ENCODE data around the gene CEMP1. TPM values are rescaled to one million over a fixed set of nuclear protein-coding genes. Genes with fewer than 3 reads are reported as not detected.

CEMP1 gene
- total RNA-seq, 1 donor from 2014 or later = not detected

- no peak for DNase-seq (ENCODE audit: low read depth)
- Histone ChIP-seq H3K4me3 (ENCODE audit: low read depth, low read length) (no peak overlapping the region), H3K27me3 (ENCODE audit: control insufficient read depth, insufficient read depth, low read length) (no peaks in the 10 kb centered on the region), H3K36me3 (ENCODE audit: control insufficient read depth, insufficient read depth, low read length) (peaks cover 22% of the 10 kb centered on the region)
- no peak for FAIRE-seq
- TF ChIP-seq, protein P1, sequence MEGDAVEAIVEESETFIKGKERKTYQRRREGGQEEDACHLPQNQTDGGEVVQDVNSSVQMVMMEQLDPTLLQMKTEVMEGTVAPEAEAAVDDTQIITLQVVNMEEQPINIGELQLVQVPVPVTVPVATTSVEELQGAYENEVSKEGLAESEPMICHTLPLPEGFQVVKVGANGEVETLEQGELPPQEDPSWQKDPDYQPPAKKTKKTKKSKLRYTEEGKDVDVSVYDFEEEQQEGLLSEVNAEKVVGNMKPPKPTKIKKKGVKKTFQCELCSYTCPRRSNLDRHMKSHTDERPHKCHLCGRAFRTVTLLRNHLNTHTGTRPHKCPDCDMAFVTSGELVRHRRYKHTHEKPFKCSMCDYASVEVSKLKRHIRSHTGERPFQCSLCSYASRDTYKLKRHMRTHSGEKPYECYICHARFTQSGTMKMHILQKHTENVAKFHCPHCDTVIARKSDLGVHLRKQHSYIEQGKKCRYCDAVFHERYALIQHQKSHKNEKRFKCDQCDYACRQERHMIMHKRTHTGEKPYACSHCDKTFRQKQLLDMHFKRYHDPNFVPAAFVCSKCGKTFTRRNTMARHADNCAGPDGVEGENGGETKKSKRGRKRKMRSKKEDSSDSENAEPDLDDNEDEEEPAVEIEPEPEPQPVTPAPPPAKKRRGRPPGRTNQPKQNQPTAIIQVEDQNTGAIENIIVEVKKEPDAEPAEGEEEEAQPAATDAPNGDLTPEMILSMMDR (IDR thresholded peaks at IDR 0.05; ENCODE audit: insufficient read depth, low read length, severe bottlenecking) = no peak
These were observed 13.1 kb downstream of the CEMP1 start for GRCh38 chr16:2517954-2518605.

DNA sequence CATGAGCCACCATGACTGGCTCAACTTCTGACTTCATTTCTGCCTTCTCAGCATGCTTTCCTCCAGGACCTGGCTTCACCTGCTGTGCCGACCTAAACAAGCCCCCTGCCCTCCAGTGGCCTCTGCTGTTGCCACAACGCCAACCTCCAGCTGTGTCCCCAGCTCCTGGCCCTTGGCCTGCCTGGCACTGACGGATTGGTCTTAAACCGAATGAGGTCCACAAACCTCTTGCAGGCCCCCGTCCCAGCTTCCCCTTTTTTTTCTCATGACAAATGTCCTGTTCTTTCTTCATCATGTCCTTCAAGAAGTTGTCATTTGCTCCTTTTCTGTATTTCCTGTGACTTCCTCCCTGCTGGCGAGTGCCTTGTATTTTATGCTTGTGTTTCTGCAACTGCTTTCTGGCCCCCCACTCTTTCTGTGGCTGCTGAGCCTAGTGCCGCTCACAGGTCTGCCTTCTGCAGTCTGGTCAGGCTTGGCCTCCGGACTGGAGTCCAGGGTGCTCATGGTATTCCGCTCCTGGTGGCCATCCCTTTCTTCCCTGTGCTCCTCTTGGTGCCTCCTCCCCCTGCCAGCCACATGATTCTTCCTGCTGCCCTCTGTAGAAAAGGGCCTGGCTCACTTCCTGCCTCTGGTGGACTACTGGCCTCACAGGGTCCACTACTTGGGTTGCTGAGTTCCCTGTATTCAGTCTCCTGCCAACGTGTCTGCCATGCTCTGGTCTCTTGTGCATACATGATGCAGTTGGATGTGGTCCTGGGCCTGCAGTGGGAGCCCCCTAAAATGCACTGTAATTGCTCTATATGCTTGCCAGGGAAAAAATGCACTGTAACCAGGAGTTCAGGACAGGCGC is 14.6 kb downstream of the CEMP1 start:
- Histone ChIP-seq H3K4me3 (ENCODE audit: low read depth, low read length) (peak overlapping the region; percentile 2), H3K27me3 (ENCODE audit: control insufficient read depth, insufficient read depth, low read length) (no peaks in the 10 kb centered on the region), H3K36me3 (ENCODE audit: control insufficient read depth, insufficient read depth, low read length) (peaks cover 22% of the 10 kb centered on the region)
- TF ChIP-seq, protein P1 (IDR thresholded peaks at IDR 0.05; ENCODE audit: insufficient read depth, low read length, severe bottlenecking) = no peak
- no peak for FAIRE-seq
- DNase-seq (ENCODE audit: low read depth) = peak; percentile 15

DNA sequence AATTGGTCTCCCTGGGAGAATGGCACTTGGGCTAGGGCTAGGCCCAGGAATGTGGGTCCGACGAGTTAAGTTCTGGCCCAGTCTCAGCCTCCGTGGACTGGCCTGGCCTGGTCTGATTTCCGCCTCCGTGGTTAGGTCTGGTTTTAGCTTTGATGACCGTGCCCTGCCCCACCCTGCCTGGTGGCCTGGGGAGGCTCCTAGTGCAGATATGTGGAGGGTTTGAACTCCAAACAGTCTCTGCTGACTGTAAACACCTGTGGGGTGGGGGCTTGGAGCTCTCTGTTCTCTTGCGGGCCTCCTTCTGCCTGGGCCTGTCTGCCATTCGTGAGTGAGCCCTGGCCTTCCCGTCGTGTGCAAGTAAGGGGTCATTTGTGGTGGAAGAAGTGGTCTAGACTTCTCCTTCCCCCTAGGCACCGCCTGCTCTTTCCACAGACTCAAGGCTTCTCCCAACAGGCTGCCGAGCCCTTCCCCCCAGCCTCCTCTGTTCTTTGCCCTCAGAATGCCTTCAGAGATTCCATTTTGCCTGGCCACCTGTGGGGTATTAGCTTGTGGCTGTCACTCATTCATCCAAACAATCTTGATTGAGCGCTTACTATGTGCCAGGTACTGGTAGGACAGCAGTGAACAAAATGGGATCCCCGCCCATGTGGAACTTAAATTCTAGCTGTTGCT is 15.9 kb downstream of the CEMP1 start:
- H3K36me3 ChIP-seq (ENCODE audit: control insufficient read depth, insufficient read depth, low read length) = peaks cover 19% of the 10 kb centered on the region
- DNase-seq (ENCODE audit: low read depth) (no peak), FAIRE-seq (no peak)
- TF ChIP-seq, protein P1 (IDR thresholded peaks at IDR 0.05; ENCODE audit: insufficient read depth, low read length, severe bottlenecking) = no peak
- H3K4me3 ChIP-seq (ENCODE audit: low read depth, low read length) = peak overlapping the region; percentile 97
- no peaks in the 10 kb centered on the region for H3K27me3 ChIP-seq (ENCODE audit: control insufficient read depth, insufficient read depth, low read length)

GRCh38 chr16:2514333-2515179 is 16.7 kb downstream of the CEMP1 start:
- FAIRE-seq (no peak), DNase-seq (ENCODE audit: low read depth) (no peak)
- H3K4me3 ChIP-seq (ENCODE audit: low read depth, low read length) = peak overlapping the region; percentile 97
- H3K36me3 ChIP-seq (ENCODE audit: control insufficient read depth, insufficient read depth, low read length) = peaks cover 16% of the 10 kb centered on the region
- TF ChIP-seq, protein P1 (IDR thresholded peaks at IDR 0.05; ENCODE audit: insufficient read depth, low read length, severe bottlenecking) = no peak
- no peaks in the 10 kb centered on the region for H3K27me3 ChIP-seq (ENCODE audit: control insufficient read depth, insufficient read depth, low read length)

Data from bronchial epithelial cell (primary cell).